Erythroblast (primary cell): ENCODE data around the gene CSF3R.
"Not testable (repeated sequence)": the region's sequence is repeated elsewhere in the genome, so short reads cannot be mapped to it uniquely, and the experiment has no call there.

ENCODE experiments used
- DNase-seq, 2 experiments: peaks; one replicate each; lab custom pipeline; 2025; lab: John Stamatoyannopoulos, UW
- GATA1 ChIP-seq: IDR thresholded peaks from 2 replicates; pipeline ENCODE4 v1.6.1; 2011; ENCODE audit warnings: low read depth, mild to moderate bottlenecking, control low read depth, low read length, moderate library complexity
- POLR2A ChIP-seq: IDR thresholded peaks from 2 replicates; pipeline ENCODE4 v1.6.1; 2011; ENCODE audit warnings: mild to moderate bottlenecking, low read length

CSF3R gene

GRCh38 chr1:36481771-36482723, 666 bp downstream of the CSF3R start:
- DNase-seq, result peak in 1 of 2 experiments; percentile 17
- TF ChIP-seq POLR2A (no peak), GATA1 (no peak)

DNA sequence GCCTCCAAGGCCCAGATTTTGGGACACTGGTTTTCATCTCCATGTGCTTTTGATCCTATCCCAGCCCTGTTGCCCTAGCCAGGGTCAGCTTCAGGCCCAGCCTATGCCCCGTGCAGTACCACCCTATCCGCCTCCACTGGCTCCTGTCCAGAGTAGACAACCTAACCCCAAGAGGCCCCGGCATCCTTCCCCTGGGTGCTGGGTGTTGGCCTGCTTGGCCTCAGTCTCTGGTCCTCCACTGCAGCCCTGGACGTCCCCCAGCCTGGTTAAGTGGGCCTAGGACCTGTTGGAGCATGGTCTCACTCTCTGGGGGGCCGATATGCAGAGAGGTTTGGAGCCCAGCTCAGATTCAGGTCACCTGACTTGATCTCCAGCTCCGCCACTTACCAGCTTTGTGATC, 1.6 kb downstream of the CSF3R start:
- TF ChIP-seq POLR2A, result no peak
- TF ChIP-seq GATA1, result no peak
- DNase-seq, result no peak

GRCh38 chr1:36480161-36480560, 2.6 kb downstream of the CSF3R start:
- DNase-seq, result no peak
- TF ChIP-seq GATA1 (no peak), POLR2A (no peak)

DNA sequence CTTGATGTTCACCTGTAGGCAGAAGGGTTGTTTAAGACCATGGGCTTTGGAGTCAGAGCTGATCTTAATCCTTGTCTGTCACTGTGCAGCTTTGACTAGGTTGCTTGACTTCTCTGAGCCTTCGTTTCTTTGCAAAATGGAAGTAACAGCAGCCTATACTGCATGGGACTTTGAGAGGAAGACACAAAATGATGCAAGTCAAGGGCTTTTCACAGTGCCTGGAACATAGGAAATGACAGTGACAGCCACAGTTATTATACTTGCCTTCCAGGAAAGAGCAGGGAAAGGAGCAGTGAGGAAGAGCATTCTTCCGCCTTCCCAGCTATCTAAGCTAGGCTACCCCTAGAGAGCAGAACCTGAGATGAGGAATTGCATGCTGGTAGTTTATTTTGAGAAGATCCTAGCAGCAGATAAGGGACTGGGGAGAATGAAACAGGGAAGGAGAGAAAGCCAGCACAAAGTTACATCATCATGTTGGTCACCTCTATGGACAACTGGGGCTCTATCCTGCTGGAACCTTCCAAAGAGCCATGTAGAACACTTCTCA, 3.1 kb downstream of the CSF3R start:
- DNase-seq, result no peak
- TF ChIP-seq POLR2A, result no peak
- no peak for TF ChIP-seq GATA1

DNA sequence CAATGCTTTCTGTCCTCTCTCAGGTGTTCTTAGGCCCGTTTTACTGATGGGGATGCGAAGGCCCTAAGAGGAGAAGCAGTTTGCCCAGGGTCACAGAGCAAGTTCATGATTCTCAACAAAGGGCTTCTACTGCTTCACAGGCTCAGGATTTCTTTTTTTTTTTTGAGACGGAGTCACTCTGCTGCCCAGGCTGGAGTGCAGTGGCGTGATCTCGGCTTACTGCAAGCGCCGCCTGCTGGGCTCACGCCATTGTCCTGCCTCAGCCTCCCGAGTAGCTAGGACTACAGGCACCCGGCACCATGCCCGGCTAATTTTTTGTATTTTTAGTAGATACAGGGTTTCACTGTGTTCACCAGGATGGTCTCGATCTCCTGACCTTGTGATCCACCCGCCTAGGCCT, 5.1 kb downstream of the CSF3R start:
- not testable (repeated sequence) for DNase-seq

- no peak for DNase-seq
- TF ChIP-seq POLR2A, result no peak
- no peak for TF ChIP-seq GATA1
These were observed 5.8 kb downstream of the CSF3R start for GRCh38 chr1:36476945-36477344.

DNA sequence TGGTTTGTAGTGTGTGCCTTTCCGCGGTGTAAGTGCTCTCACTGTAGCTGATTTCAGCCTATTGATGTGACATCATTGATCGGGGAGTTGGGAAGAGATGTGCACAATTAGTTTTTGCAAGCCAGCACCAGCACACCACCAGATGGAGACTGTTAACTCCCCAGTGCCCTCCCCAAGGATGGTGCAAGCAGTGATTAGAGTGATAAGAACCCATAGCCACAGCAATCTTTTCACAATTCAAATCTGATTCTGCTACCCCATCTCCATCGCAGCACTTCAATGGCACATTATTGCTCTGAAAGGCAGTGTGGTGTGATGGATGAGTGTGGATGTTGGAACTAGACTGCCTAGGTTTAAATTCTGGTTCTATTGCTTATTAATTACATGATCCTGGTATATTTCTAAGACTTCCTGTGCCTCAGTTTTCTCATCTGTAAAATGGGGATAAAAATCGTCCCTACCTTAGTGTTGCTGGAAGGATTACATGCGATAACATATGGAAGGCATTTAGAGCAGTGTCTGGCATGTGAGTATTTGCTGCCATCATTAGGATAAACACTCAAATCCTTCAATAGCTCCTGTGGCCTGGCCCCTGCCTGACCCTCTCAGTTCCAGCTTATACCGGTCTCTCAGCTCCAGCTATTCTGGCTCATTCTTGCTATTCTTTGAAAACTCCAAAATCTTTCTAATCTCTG, 6.7 kb downstream of the CSF3R start:
- no peak for DNase-seq
- TF ChIP-seq GATA1 (no peak), POLR2A (no peak)

- no peak for TF ChIP-seq POLR2A
- no peak for DNase-seq
These were observed 7.4 kb downstream of the CSF3R start for GRCh38 chr1:36475341-36475740.

- no peak for TF ChIP-seq POLR2A
- TF ChIP-seq GATA1, result no peak
- no peak for DNase-seq
These were observed 10.1 kb downstream of the CSF3R start for GRCh38 chr1:36472656-36473055.

GRCh38 chr1:36471830-36472641, 10.7 kb downstream of the CSF3R start:
- TF ChIP-seq POLR2A (no peak), GATA1 (no peak)
- no peak for DNase-seq

GRCh38 chr1:36469163-36469562, 13.6 kb downstream of the CSF3R start:
- no peak for DNase-seq
- TF ChIP-seq POLR2A (no peak), GATA1 (no peak)

- DNase-seq, result no peak
- TF ChIP-seq GATA1 (no peak), POLR2A (no peak)
These were observed 14.8 kb downstream of the CSF3R start for GRCh38 chr1:36467700-36468455.

DNA sequence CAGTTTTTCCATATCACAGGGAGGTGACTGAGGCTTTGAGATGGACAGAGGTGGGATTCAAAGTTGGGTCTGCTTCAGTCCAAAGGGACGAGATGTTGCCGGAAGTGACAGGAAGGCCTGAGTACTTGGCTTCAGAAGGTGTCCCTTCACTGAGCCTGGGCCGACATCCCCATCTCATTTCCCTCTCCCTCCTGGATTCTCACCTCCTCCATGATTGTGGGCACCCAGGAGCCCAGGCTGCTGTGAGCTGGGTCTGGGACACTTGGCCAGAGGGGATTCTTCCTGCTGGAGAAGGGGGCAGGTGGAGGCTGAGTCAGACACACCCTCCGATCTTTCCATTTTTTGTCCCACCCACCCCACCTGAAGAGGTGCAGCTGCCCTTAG, 15.7 kb downstream of the CSF3R start:
- TF ChIP-seq GATA1 (no peak), POLR2A (no peak)
- no peak for DNase-seq
